CD4-positive, alpha-beta T cell treated with Interleukin-10 for 1 hour (primary cell): ENCODE results near the gene SLC28A2.
"Not testable (repeated sequence)": the region's sequence is repeated elsewhere in the genome, so short reads cannot be mapped to it uniquely, and the experiment has no call there.

Experiments
- DNase-seq: peaks from one replicate; pipeline ENCODE4 v3.0.0-alpha.2; 2020

Gene SLC28A2

GRCh38 chr15:45251888-45252287 lies at the start of gene SLC28A2:
SLC28A2 (plus strand) TSS chr15:45252234; CDS start chr15:45253216, 982 bp downstream.
- no peak for DNase-seq

GRCh38 chr15:45203182-45203581 lies 48.9 kb upstream of the SLC28A2 start:
- DNase-seq: no peak

GRCh38 chr15:45205192-45205591 lies 46.8 kb upstream of the SLC28A2 start:
- peak; percentile 68 for DNase-seq

- no peak for DNase-seq
Measured at GRCh38 chr15:45212493-45212892, 39.5 kb upstream of the SLC28A2 start.

GRCh38 chr15:45221053-45221599 lies 30.9 kb upstream of the SLC28A2 start:
- no peak for DNase-seq

GRCh38 chr15:45221967-45222366 lies 30.1 kb upstream of the SLC28A2 start:
- DNase-seq: no peak

GRCh38 chr15:45224621-45225217 lies 27.3 kb upstream of the SLC28A2 start:
- DNase-seq: no peak

- no peak for DNase-seq
Measured at GRCh38 chr15:45225506-45226273, 26.3 kb upstream of the SLC28A2 start.

- DNase-seq: no peak
Measured at GRCh38 chr15:45228931-45229330, 23.1 kb upstream of the SLC28A2 start.

- DNase-seq: no peak
Measured at GRCh38 chr15:45230245-45230965, 21.6 kb upstream of the SLC28A2 start.

- no peak for DNase-seq
Measured at GRCh38 chr15:45231132-45231531, 20.9 kb upstream of the SLC28A2 start.

GRCh38 chr15:45231864-45232562 lies 20.0 kb upstream of the SLC28A2 start:
- DNase-seq: no peak

GRCh38 chr15:45234562-45235235 lies 17.3 kb upstream of the SLC28A2 start:
- DNase-seq: no peak

GRCh38 chr15:45236806-45237205 lies 15.2 kb upstream of the SLC28A2 start:
- not testable (repeated sequence) for DNase-seq

GRCh38 chr15:45242289-45242688 lies 9.7 kb upstream of the SLC28A2 start:
- DNase-seq: no peak

- DNase-seq: no peak
Measured at GRCh38 chr15:45249125-45249780, 2.8 kb upstream of the SLC28A2 start.

- DNase-seq: no peak
Measured at GRCh38 chr15:45253330-45253729, 1.3 kb downstream of the SLC28A2 start.

GRCh38 chr15:45254405-45254804 lies 2.4 kb downstream of the SLC28A2 start:
- no peak for DNase-seq

- DNase-seq: not testable (repeated sequence)
Measured at GRCh38 chr15:45254824-45255223, 2.8 kb downstream of the SLC28A2 start.

GRCh38 chr15:45259796-45260195 lies 7.8 kb downstream of the SLC28A2 start:
- DNase-seq: no peak

- no peak for DNase-seq
Measured at GRCh38 chr15:45262906-45263461, 10.9 kb downstream of the SLC28A2 start.
